Measurements from ENCODE around the gene SCN4A.
"Not testable (repeated sequence)": the region's sequence is repeated elsewhere in the genome, so short reads cannot be mapped to it uniquely, and the experiment has no call there.

The SCN4A gene

GRCh38 chr17:63889026-63889848 lies 83.5 kb downstream of the SCN4A start:
- not testable (repeated sequence) for H3K27me3 ChIP-seq (replicated peaks; ENCODE audit: control insufficient read depth, insufficient read depth, low read length); H3K4me3 ChIP-seq (replicated peaks; ENCODE audit: low read depth, low read length); H3K36me3 ChIP-seq (ENCODE audit: control insufficient read depth, insufficient read depth, low read length); DNase-seq (ENCODE audit: extremely low read depth, insufficient read length)
- TF ChIP-seq, protein P1, sequence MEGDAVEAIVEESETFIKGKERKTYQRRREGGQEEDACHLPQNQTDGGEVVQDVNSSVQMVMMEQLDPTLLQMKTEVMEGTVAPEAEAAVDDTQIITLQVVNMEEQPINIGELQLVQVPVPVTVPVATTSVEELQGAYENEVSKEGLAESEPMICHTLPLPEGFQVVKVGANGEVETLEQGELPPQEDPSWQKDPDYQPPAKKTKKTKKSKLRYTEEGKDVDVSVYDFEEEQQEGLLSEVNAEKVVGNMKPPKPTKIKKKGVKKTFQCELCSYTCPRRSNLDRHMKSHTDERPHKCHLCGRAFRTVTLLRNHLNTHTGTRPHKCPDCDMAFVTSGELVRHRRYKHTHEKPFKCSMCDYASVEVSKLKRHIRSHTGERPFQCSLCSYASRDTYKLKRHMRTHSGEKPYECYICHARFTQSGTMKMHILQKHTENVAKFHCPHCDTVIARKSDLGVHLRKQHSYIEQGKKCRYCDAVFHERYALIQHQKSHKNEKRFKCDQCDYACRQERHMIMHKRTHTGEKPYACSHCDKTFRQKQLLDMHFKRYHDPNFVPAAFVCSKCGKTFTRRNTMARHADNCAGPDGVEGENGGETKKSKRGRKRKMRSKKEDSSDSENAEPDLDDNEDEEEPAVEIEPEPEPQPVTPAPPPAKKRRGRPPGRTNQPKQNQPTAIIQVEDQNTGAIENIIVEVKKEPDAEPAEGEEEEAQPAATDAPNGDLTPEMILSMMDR (IDR thresholded peaks at IDR 0.05; ENCODE audit: insufficient read depth, low read length, poor library complexity, severe bottlenecking), result peak; percentile 41
